ENCODE results near the gene CHTOP. TPM values are rescaled to one million over a fixed set of nuclear protein-coding genes. Genes with fewer than 3 reads are reported as not detected.

CHTOP gene
- total and polyA plus RNA-seq, 2 of the 13 experiments (the other 11 are each of a cell fraction or from before 2014, with no cell fraction given), result 38.0 to 51.9 TPM

- DNase-seq (ENCODE audit: low spot score), result no peak
- intact Hi-C loops (cut with micrococcal nuclease; ENCODE audit: unreplicated experiment) (no loop called here), in situ Hi-C loops (cut with HindIII; ENCODE audit: extremely low pct_ligation_motif_present, low pct_unique_long_range_greater_than_20kb) (no loop called here)
- Histone ChIP-seq H3K4me2 (ENCODE audit: low read depth, low read length) (no peak overlapping the region), H3K4me1 (ENCODE audit: insufficient read depth, low read length) (peaks cover 32% of the 10 kb centered on the region), H3K36me3 (replicated peaks in 1 of 2; ENCODE audit: control insufficient read depth in 1 of 2, insufficient read depth in 2 of 2, low read length in 2 of 2) (no peaks in the 10 kb centered on the region), H3K9me3 (ENCODE audit: low read length) (no peaks in the 10 kb centered on the region), H3K9ac (ENCODE audit: insufficient read depth, low read depth, low read length) (no peak overlapping the region), H3K27me3 (ENCODE audit: control insufficient read depth in 1 of 2, insufficient read depth in 2 of 2, low read length in 2 of 2) (no peaks in the 10 kb centered on the region), H2AFZ (ENCODE audit: low read length) (no peak overlapping the region), H3K79me2 (ENCODE audit: insufficient read depth, low read length) (no peaks in the 10 kb centered on the region), H4K20me1 (ENCODE audit: insufficient read depth, low read length) (no peaks in the 10 kb centered on the region), H3K27ac (ENCODE audit: extremely low read length, insufficient read depth, low read length) (no peak overlapping the region), H3K4me3 (replicated peaks in 1 of 3; ENCODE audit: insufficient read depth in 1 of 3, low read depth in 2 of 3, low read length in 3 of 3) (no peak overlapping the region)
- no peak for ATAC-seq
- no TSS peak for BruUV-seq (replicated peaks)
- ChIA-PET CTCF (ENCODE audit: low intra/inter-chr PET ratio, low total read pairs) (no interaction called here), POLR2A (interaction anchor here (0.7 to 1.2 kb wide), 4 partner anchors 19 to 75 kb away, joined by 3 to 5 read pairs (median 3); partner anchors contain the start of genes CHTOP, INTS3 and S100A13)
- TF ChIP-seq ZNF101 (CRISPR knock-in tag; IDR thresholded peaks at IDR 0.05; ENCODE audit: borderline replicate concordance, low read depth) (no peak), CEBPB (IDR thresholded peaks at IDR 0.05; ENCODE audit: borderline replicate concordance, low read depth, low read length) (peak; percentile 26; the same call in 1 of the 2 replicates), ZBTB26 (CRISPR knock-in tag; IDR thresholded peaks at IDR 0.05; ENCODE audit: borderline replicate concordance) (0 out of 2 replicates have a peak, but pooled peaks have one; percentile 20), EED (CRISPR knock-in tag; IDR thresholded peaks at IDR 0.05) (no peak), BRF2 (CRISPR knock-in tag; IDR thresholded peaks at IDR 0.05) (no peak), ZNF619 (CRISPR knock-in tag; IDR thresholded peaks at IDR 0.05) (no peak), ZNF598 (CRISPR knock-in tag; IDR thresholded peaks at IDR 0.05; ENCODE audit: borderline replicate concordance) (no peak), ZNF770 (CRISPR knock-in tag; IDR thresholded peaks at IDR 0.05) (no peak), ZFP91 (CRISPR knock-in tag; IDR thresholded peaks at IDR 0.05; ENCODE audit: borderline replicate concordance) (no peak), ZNF589 (CRISPR knock-in tag; conservative IDR thresholded peaks at IDR 0.05) (no peak), MZF1 (CRISPR knock-in tag; IDR thresholded peaks at IDR 0.05; ENCODE audit: borderline replicate concordance) (no peak), MLLT10 (CRISPR knock-in tag; IDR thresholded peaks at IDR 0.05) (no peak), NAIF1 (CRISPR knock-in tag; IDR thresholded peaks at IDR 0.05; ENCODE audit: borderline replicate concordance) (no peak), HCFC1 (IDR thresholded peaks at IDR 0.05; ENCODE audit: low read depth, low read length) (no peak), DZIP1 (CRISPR knock-in tag; IDR thresholded peaks at IDR 0.05) (no peak)
- FAIRE-seq, result no peak
- 63% methylated on average over 3 of the region's 3 CpGs for WGBS (ENCODE audit: low lambda C conversion rate)
These were observed 19.1 kb downstream of the CHTOP start for GRCh38 chr1:153652805-153653500.

Measured in HepG2 (cell line).